Activated gamma-delta T cell treated with anti-CD3 and anti-CD28 coated beads, Interleukin-2, amount 50 U/mL, for 16 hours (primary cell): ENCODE results near the gene TMEM120B.
"Not testable (repeated sequence)": the region's sequence is repeated elsewhere in the genome, so short reads cannot be mapped to it uniquely, and the experiment has no call there.

Experiments used
- DNase-seq: peaks from one replicate; pipeline ENCODE4 v3.0.0-alpha.2; 2020; ENCODE audit warnings: low read depth

Gene TMEM120B

DNA sequence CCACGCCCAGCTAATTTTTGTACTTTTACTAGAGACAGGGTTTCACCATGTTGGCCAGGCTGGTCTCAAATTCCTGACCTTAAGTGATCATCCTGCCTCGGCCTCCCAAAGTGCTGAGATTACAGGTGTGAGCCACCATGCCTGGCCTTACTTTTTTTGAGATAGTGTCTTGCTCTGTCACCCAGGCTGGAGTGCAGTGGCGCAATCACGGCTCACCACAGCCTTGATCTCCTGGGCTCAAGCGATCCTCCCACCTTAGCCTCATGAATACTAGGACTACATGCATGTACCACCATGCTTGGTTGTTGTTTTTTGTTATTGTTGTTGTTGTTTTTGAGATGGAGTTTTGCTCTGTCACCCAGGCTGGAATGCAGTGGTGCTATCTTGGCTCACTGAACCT lies 33.0 kb downstream of the TMEM120B start:
- not testable (repeated sequence) for DNase-seq

DNA sequence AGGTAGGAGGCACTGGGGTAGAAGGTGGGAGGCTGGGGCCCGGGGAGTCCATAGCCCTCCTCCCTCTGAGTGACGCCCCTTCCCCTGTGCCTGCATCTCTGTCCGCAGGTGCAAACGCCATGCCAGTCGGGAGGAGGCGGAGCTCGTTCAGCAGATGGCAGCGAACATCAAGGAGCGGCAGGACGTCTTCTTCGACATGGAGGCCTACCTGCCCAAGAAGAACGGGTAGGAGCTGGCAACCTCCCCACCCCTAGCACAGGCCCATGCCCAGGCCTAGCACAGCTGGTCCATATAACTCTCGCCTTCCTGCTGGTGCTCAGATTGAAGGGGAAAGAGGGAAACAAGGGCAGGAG lies 35.6 kb downstream of the TMEM120B start:
- DNase-seq = no peak

DNA sequence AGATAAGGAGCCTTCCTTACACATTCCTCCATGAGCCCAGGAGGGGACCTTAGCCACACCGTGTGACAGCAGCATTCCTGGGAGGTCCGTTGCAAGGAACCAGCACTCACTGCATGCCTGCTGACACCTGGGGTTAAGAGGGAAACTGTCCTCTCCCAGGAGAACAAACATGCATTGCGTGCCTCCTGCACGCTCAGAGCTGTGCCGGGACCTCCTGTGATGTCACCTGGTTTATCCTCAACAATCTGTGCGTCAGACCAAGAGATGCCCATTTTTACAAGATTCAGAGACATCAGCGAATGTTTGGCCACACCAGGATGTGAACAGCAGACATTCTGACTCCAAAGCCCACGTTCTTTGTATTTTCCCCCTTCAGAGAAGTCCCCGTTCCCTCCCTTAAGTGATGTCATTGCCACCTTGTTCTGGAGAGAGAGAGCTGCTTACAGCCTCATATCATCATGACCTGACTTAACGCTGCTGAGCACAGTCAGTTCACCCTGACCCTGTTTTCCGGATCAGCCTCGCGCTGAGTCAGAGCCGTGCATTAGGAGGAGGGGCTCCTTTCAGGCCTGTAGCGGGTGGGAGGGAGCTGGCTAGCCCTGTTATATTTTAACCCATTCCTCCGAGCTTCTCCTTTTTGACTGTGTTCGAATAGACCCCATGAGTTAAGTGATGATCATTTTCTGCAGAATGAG lies 36.2 kb downstream of the TMEM120B start:
- peak; percentile 6 for DNase-seq

DNA sequence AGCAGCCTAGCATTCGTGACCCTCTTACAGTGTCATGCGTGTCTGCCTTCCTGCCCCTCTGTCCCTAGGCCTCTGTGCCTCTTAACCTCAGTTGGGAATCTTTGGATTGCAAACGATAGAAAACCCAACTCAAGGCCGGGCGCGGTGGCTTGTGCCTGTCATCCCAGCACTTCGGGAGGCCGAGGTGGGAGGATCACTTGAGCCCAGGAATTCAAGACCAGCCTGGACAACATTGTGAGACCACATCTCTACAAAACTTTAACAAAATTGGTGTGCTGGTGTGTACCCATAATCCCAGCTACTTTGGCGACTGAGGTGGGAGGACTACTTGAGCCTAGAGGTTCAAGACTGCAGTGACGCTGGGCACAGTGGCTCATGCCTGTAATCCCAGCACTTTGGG lies 36.7 kb downstream of the TMEM120B start:
- DNase-seq = no peak

DNA sequence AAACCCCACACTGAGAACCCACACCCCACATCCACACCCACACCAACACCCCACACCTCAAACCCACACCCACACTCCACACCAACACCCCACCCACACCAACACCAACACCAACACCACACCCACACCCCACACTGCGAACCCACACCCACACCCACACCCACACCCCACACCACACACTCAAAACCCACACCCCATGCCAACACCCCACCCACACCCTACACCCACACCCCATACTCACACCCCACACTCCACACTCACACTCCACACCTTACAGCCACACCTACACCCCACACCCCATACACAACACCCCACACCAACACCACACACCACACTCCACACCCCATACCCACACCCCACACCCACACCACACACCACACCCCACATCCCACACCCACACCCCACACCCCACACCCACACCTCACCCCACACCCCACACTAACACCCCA lies 38.0 kb downstream of the TMEM120B start:
- no peak for DNase-seq

DNA sequence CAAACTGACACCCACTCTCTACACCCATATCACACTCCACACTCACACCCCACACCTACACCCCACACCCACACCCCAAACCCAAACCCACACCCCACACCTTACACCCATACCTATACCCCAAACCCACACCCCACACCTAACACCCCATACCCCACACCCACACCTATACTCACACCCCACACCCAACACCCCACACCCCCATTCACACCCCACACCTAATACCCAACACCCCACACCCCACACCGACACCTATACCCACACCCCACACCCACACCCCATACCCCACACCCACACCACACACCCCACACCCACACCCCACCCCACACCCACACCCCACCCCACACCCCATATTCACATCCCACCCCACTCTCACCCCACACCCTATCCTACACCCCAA lies 38.5 kb downstream of the TMEM120B start:
- DNase-seq = no peak

DNA sequence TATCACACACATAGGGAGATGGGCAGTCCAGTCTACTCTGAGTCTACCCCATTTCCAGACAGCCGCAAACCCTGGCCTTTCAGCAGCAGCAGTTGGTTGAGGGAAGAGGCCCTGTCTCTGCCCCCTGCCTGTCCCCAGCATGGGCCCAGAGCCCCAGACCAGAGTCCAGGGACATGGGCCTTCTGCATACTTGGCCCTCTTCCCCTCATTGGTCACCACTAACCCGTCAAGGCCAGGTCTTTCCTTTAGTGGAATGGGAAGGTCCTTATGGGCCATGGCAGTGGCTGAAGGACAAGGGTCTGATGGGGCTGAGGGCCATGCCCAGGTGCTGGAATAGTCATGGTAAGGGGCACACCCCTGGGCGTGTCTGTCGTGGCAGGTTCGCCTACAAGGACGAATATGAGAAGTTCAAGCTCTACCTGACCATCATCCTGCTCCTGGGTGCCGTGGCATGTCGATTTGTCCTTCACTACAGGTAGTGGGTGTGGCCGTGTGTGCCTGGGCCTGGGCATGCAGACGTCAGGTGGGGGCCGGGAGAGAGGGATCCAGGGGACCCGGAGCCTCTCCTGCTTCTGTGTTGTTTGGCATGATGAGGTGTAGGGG lies 39.3 kb downstream of the TMEM120B start:
- no peak for DNase-seq

DNA sequence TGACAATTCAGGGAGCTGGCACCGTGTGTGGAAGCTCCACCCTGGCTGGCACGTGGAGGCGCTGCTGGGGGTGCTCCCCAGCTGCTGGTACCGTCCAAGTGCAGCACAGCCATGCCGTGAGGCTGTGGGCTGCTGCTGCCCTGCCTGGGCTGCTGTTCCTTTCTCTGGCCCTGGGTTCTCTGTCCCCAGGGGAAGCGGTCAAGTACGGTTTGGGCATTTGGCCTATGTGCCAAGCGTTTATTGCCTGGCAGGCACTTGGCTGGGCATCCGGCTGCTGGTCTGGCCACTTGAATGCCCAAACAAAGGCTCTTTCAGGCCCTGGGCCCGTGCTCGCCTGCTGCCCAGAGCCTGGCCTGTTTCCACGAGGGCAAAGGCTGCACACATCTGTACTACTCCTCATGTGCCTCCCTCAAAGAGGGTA lies 41.3 kb downstream of the TMEM120B start:
- no peak for DNase-seq

DNA sequence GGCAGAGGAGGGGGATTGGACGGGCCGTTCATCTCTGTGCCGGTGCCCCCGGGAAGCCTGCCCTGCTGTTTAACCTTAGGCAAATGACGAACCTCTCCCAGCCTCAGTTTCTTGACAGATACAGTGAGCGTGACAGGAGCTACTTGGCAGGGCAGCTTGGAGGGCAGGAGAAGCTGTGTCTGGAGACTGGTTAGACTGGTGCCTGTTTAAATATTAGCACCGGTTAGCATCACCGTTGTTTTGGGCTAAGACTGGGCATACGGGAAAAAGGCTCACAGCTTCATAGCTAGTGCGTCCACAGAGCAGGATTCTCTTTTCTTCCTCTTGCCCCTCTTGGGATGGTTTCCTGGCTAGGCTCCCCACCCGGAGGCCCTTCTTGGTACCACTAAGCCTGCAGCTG lies 42.3 kb downstream of the TMEM120B start:
- DNase-seq = no peak

DNA sequence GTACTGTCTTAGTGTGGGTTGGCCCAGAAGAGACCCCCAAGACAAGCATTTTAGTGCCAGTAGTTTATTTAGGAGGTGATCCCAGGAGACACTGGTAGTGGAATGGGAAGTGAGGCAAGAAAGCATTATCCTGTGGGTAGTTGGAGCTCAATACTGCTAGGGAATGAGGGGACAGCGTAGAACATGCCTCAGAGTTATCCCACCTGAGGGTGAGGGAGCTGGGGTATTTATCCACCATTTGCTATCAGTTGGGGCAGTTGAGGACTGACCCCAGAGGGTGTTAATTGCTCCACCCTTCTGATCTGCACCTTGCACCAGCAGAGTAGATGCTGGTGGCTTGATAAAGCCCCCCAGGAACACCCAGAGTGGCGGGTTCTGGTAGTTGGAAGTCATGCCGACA lies 43.0 kb downstream of the TMEM120B start:
- DNase-seq = no peak

DNA sequence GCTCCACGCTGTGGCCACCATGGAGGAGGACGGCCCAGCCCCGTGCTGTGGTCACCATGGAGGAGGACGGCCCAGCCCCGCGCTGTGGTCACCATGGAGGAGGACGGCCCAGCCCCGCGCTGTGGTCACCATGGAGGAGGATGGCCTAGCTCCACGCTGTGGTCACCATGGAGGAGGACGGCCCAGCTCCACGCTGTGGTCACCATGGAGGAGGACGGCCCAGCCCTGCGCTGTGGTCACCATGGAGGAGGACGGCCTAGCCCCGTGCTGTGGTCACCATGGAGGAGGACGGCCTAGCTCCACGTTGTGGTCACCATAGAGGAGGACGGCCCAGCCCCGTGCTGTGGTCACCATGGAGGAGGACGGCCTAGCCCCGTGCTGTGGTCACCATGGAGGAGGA lies 46.0 kb downstream of the TMEM120B start:
- DNase-seq = not testable (repeated sequence)

DNA sequence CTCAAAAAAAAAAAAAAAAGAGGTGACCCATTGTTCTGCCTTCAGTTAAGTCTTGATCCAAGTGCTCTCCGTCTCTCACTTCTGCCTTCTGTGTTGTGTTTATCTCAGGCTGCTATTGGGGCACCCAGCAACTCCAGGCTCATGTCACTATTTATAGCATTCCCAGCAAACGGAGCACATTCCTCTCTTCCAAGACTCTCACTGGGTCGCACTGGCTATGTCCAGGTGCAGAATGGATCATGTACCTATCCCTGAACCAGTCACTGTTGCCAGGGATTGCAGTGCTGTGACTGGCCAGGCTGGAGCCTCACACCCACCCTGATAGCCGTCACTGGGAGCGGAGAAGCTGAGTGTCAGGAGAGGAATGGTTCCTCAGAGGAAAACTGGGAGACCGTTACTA lies 49.7 kb downstream of the TMEM120B start:
- no peak for DNase-seq

DNA sequence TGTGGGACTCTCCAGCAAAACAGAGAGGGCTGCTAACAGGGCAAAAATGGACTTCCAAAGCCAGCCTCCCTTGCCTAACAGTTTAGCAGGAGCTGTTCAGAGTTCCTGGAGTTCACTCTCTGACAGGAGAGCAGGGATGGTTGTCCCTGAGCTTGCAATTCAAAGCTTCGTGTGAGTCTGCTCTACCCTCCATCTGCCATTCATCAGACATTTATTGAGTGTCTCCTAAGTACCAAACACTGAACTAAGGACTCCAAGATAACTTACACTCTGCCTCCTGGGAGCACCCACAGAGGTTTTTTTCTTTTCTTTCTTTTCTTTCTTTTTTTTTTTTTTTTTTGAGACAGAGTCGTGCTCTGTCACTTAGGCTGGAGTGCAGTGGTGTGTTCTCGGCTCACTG lies 52.3 kb downstream of the TMEM120B start:
- DNase-seq = no peak

DNA sequence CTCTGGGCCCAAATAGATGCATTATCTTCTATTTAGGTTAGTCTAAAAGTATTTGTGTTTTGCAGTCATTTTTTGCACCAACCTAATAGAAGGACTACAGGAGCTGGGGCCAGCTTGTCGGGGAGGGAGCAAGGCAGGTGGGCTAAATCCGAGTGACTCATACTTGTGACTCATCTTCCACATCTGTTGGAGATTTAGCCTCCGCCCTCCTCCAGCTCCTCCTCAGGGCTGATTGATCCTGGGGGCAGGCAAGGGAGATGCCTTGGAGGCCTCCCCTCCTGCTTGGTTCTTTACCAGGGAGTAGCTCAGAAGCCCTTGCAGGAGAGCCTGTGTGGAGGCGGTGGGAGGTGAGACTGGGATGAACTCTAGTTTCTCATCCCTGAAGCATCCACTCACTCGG lies 53.0 kb downstream of the TMEM120B start:
- DNase-seq = no peak

DNA sequence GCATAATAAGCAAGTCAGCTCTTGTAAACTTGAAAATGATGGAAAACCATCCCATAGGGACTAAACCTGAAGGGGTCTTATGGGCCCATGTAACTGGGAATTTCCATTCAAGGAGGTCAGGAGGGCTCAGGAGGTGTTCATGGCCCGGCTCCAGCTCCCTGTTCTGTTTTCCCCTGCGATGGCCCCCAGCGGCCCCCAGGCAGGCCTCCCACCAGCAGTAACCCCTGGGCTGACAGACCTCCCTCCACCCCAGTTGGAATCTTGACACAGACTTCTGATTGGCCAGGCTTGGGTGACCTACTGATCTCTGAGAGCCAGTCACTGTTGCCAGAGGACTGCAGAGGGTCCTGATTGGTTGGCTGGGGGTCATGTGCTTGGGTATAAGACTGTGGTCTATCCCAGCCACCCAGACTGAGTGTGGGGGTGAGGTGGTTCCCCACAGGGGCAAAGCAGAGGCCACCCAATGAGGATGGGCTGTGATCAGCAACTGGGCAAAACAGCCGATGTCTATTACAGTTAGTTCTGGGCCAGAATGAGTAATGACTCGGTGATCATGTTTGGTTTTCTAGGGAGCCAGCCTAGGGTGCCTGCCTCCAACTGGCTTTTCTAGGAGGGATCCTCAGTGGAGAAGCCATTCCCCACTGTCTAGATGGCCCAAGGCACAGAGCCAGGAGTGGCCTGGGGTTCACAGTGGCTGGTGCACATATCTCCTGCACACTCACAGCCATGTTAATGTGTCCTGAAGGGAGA lies 53.9 kb downstream of the TMEM120B start:
- no peak for DNase-seq

DNA sequence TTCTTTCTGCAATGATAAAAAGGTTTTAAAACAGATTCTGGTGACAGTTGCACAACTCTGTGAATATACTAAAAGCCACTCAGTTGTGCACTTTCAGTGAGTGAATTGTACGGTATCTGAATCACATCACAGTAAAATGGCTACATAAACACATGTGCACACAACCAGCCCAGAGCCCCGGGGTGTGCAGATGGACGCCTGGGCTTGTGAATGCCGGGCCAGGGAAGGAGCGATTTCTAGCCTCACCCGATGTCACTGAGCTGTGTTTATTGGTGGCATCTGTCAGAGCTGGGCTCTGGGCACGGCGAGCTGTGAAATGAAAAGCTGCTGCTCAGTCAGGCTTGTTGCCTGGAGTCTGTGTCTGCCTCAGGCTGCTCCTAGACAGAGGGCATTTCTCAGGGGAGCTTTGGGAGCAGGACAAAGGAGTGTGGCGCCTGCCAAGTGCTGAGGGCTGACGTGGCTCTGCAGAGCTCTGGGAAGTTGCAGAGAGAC lies 55.0 kb downstream of the TMEM120B start:
- DNase-seq = no peak

DNA sequence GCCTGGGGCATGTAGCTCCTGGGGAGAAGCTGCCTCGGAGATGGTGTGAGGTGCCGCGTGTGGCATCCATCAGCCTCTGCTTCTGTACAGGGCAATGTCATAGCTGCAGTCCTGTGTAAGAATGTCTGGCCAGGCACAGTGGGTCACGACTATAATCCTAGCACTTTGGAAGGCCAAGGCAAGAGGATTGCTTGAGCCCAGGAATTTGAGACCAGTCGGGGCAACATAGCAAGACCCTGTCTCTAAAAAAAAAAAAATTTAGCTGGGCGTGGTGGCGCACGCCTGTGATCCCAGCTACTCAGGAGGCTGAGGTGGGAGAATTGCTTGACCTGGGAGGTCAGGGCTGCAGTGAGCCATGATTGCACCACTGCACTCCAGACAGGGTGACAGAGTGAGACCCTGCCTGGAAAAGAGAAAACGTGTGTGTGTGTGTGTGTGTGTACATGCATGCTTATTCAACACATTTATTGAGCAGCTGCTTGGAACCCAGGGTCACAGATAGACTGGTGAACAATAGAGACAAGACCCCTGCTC lies 56.8 kb downstream of the TMEM120B start:
- no peak for DNase-seq

DNA sequence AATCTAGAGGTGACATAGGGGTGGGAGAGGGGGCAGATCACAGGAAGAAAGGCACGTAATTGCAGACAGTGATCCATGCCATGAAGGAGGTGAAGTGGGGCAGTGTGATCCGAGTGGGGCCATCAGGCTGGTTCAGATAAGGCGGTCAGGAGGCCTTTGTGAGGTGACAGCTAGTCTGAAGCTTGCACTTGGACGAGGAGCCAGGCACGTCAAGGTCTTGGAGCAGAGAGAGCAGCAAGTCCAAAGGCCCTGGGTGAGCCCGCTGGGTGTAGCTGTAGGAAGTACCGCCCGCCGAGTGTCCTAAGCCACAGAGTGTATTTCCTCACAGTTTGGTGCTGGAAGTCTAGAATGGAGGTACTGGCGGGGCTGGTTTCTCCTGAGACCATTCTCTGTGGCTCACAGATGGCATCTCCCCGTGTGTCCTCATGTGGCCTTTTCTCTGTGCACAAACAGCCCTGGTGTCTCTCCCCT lies 57.3 kb downstream of the TMEM120B start:
- no peak for DNase-seq

DNA sequence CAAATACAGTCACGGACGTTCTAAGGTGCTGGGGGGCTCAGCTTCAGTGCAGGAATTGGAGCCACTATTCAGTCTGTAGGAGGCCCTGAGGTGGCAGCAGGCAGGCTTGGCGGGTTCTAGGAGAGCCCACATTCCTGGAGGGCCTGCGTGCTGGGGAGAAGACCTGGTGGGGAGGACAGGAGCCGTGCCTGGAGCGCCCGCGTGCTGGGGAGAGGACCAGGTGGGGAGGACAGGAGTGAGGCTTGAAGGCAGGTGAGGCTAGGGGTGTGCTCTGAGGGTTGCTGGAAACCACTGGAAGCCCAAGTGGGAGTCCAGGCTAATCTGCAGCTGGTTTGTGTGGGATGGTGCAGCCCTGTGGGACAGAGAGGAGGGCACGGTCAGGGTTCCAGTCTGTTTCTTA lies 57.8 kb downstream of the TMEM120B start:
- no peak for DNase-seq

DNA sequence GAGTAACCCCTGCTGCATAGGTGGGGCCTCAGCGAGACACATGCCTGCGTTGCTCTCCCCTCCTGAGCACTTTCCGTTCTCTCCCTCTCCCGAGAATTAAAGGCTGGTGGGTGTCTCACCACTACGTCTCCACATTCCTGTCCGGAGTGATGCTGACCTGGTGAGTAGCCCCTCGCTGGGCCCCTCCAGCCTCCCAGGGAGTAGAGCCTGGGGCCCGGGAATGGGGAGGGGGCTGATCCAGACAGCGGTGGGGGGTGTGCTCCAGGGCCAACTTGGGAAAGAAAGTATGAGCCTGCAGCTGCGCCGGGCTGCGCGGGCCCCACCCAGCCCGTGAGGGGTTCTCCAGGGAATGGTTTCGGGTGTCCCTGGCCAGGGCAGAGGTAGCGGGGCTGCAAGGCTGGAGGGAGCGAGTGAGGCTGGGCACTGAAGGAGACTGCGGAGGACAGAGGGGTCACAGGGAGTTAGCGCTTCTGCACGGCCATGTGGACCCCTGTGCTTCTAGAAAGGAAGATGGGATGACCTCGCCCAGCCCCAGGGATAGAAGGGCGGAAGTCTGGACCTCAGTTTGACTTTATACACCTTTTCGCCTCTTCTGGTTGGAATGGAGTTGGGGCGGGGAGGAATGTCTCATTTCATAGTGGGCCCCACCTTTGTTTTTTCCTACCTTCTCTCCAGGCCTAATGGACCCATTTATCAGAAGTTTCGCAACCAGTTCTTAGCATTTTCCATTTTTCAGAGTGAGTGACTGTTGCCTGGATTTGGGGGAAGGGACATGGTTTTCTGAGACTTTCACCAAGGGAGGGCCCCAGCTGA lies 58.5 kb downstream of the TMEM120B start:
- DNase-seq = no peak

DNA sequence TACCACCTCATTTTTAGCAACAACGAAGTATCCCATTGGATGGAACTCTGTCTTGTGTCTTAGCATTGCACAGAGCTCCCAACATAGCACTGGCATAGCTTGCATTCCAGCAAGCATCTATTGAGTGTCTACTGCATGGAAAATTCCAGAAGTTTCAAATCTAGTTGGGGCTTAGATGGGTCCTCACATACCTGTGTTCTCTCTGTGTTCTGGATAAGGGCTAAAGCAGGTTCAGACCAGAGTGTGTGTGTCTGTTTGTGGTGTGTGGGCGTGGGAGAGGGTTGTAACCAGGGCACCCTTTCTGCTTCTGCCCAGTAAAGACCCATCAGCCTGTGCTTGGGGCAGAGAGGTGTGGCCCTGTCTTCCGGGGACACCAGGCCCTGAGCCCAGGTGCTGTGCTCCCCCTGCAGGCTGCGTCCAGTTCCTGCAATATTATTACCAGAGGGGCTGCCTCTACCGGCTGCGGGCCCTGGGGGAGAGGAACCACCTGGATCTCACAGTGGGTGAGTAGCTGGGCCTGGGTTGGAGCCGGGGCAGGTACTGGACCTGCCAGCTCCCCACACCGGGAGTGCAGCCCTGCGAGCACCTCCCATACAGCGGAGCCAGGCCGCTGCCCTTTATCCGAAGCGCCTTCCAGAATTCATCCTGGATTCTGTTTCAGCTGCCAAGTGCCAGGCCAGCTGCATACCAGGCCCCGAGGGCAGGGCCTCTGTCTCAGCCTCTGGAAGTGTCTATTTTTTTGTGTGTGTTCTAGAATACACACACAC lies 60.6 kb downstream of the TMEM120B start:
- DNase-seq = peak; percentile 72
